IPS-15b (cell line): ENCODE results near the gene LRRC14B.

ENCODE experiments used
- H3K27me3 ChIP-seq: one replicate; pipeline ENCODE4 v1.6.1; 2013; ENCODE audit warnings: low read length; ENCODE audit not compliant: control insufficient read depth, insufficient read depth
- H3K36me3 ChIP-seq: one replicate; pipeline ENCODE4 v1.6.1; 2013; ENCODE audit warnings: low read length; ENCODE audit not compliant: control insufficient read depth, insufficient read depth
- H3K4me1 ChIP-seq: one replicate; pipeline ENCODE4 v1.6.1; 2013; ENCODE audit warnings: mild to moderate bottlenecking, low read length; ENCODE audit not compliant: control insufficient read depth, insufficient read depth
- H3K4me3 ChIP-seq: one replicate; pipeline ENCODE4 v1.5.1; 2013; ENCODE audit warnings: low read depth, low read length
- H3K9ac ChIP-seq: one replicate; pipeline ENCODE4 v1.6.1; 2013; ENCODE audit warnings: low read depth, mild to moderate bottlenecking, low read length
- H3K9me3 ChIP-seq: one replicate; pipeline ENCODE4 v1.6.1; 2013; ENCODE audit warnings: mild to moderate bottlenecking, low read length; ENCODE audit not compliant: control insufficient read depth, insufficient read depth

Gene LRRC14B

DNA sequence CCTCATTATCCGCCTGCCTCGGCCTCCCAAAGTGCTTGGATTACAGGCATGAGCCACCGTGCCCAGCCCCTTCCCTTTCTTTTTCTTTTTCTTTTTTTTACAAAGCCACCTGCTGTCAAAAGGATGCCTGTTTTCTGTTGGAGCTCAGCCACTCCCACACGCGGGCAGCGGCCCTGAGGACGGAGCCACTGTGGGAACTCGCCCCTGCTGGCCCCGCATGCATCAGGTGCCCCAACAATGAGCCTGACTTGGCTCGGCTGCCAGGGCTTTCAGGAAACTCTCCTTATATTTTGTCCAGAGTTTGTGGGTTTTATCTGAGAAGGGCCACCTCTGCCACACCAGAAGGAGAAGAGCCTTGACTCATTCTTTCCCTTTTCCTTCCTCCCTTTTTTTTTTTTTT lies 37.1 kb upstream of the LRRC14B start:
- H3K4me1 ChIP-seq: no peaks in the 10 kb centered on the region
- H3K36me3 ChIP-seq: peaks cover 38% of the 10 kb centered on the region
- H3K27me3 ChIP-seq: no peaks in the 10 kb centered on the region
- no peak overlapping the region for H3K9ac ChIP-seq
- H3K4me3 ChIP-seq: no peak overlapping the region
- no peaks in the 10 kb centered on the region for H3K9me3 ChIP-seq

DNA sequence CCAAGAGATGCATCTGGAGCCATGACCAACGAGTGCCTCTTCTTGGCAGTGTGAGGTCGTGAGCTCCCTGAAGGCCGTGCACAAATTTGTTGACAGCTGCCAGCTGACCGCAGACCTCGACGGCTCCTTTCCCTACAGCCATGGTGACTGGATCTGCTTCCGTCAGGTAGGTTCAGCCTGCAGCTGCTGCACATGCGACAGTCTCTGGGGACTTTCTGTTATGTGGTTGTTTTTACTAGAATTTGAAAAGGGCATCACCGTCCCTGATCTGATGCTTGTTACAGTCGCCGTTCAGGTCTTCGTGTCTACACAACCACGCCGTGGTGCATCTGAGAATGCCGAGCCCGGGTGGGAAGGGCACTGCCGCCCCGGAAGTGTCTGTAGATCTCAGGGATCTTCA lies 36.5 kb upstream of the LRRC14B start:
- Histone ChIP-seq H3K9ac (no peak overlapping the region), H3K4me3 (no peak overlapping the region), H3K27me3 (no peaks in the 10 kb centered on the region), H3K4me1 (no peaks in the 10 kb centered on the region), H3K9me3 (no peaks in the 10 kb centered on the region), H3K36me3 (peaks cover 39% of the 10 kb centered on the region)

DNA sequence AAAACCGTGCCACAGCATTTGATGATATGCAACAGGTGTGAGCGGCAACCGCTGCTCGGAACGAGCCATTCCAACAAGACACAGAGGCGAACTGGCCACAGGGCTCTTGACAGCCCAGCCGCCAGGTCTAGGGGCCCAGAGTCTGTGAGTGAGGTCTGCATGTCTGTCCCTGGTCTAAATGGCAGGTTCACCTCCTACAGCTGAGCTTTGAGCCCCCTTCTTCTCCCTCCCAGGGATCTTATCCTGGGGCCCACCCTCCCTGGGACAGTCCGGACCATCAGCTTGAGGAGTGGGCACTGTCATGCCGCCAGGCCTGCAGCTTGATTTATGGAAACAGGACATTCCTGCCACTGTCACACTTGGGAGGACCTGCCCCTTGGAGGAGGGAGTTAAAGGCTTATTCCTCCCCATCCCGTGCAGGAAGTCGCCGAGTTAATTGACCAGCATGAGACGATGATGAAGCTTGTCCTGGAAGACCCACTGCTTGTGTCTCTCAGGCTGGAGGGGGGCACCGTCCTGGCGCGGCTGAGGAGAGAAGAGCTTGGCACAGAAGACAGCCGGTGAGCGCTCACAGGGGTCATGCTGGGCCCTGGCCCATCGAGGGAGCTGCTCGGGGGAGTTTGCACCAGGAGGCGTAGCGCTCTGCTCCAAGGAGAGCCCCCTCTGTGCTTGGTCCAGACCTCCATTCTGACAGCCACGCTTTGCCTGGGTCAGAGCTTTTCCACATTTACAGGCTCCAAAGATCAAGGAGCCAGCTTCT lies 35.5 kb upstream of the LRRC14B start:
- Histone ChIP-seq H3K4me3 (no peak overlapping the region), H3K9me3 (no peaks in the 10 kb centered on the region), H3K36me3 (peaks cover 45% of the 10 kb centered on the region), H3K27me3 (no peaks in the 10 kb centered on the region), H3K9ac (no peak overlapping the region), H3K4me1 (no peaks in the 10 kb centered on the region)

DNA sequence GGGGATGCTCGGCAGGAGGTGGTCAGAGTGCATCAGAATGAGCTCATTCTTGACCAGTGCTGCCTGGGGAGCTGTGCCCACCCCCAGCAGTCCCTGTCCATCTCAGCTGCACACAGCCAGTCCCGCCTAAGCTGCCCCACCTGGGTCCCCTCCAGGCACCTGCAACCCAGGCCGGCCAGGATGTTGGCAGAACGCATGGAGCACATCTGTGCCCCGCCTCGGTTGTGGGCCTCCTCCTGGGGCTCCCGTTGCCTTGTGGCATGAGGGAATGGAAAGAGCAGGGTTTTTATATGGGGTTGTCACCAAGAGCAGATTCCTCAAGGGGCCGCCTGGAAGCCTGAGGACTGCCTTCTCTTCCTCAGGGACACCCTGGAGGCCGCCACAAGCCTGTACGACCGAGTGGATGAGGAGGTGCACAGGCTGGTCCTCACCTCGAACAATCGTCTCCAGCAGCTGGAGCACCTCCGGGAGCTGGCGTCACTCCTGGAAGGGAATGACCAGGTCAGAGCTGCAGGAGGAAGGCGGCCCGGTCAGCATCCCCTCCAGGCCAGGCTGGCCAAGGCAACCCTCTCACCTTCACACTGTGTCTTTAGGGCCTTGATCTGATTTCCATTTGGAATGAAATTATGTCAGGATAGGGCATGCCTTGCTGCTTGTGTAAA lies 34.8 kb upstream of the LRRC14B start:
- Histone ChIP-seq H3K9me3 (no peaks in the 10 kb centered on the region), H3K9ac (no peak overlapping the region), H3K36me3 (peaks cover 45% of the 10 kb centered on the region), H3K4me1 (no peaks in the 10 kb centered on the region), H3K27me3 (no peaks in the 10 kb centered on the region), H3K4me3 (no peak overlapping the region)

DNA sequence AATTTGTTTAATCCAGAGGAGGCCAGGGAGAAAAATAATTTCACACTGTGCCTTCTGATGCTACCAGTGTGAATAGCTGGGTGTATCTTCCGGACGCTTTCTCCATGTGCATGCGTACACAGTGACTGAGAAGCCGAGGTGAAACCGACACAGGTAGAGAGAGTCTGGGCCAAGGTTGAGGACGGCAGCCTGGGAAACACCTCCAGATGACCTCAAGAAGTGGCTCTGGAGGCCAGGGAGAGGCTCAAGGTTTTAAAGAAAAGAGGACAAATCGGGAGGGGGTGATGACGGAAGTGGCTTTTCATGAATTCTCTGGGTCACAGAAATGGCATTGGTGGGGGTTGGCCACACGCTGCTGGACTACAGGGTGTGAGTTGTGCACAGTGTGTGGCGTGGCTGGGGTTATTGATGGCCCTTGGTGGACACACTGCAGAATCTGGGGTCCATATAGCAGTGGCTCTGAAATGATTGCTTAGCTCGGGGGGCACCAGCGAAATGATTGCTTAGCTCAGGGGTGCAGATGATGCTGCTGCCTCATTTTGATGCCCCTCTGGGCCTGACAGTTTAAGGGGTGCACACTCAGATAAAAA lies 34.1 kb upstream of the LRRC14B start:
- H3K36me3 ChIP-seq: peaks cover 51% of the 10 kb centered on the region
- no peaks in the 10 kb centered on the region for H3K9me3 ChIP-seq
- H3K27me3 ChIP-seq: no peaks in the 10 kb centered on the region
- no peak overlapping the region for H3K9ac ChIP-seq
- no peaks in the 10 kb centered on the region for H3K4me1 ChIP-seq
- no peak overlapping the region for H3K4me3 ChIP-seq

DNA sequence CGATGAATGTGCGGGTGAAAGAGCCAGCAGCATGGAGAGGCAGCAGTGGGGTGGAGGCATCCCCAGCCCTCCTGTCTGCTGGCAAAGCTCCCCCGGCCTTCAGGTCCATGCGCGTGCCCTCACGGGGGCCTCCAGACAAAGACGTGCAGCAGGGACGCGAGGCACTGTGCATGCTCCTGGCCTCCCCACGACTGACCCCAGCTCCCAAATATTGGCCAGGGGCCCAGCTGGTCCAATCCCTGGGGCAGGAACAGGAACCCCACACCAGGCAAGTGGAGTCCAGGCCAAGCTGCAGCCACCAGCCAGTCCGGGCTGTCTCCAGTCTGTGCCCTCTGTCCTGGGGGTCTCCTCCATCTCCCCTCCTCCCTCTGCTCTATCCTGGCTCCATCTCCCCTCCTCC lies 33.5 kb upstream of the LRRC14B start:
- Histone ChIP-seq H3K4me1 (no peaks in the 10 kb centered on the region), H3K36me3 (peaks cover 53% of the 10 kb centered on the region), H3K9me3 (no peaks in the 10 kb centered on the region), H3K4me3 (no peak overlapping the region), H3K27me3 (no peaks in the 10 kb centered on the region), H3K9ac (no peak overlapping the region)

DNA sequence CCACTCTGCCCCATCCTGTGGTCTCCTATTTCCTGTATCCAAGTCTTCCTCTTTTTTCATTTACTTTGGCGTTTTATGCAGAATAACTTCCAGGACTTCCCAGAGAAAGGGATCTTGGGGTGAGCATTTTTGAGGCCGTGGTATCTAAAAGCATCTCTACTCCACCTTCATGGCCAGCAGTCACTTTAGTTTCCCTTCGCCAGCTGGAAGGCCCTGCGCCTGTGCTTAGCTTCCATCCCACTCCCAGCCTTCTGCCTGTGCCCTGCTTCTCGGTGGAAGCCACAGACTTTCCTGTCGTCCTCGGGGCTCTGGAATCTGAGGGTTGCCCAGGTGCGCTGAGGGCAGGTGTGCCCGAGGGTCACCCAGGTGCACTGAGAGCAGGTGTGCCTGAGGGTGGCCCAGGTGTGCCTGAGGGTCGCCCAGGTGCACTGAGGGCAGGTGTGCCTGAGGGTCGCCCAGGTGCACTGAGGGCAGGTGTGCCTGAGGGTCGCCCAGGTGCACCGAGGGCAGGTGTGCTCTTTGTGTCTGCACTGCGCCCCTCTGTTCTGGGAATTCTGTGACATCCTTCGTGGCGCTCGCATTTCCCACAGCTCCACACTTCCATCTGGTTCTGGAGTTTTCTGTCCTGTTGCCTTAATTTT lies 32.4 kb upstream of the LRRC14B start:
- Histone ChIP-seq H3K27me3 (no peaks in the 10 kb centered on the region), H3K9ac (no peak overlapping the region), H3K4me1 (no peaks in the 10 kb centered on the region), H3K4me3 (no peak overlapping the region), H3K9me3 (no peaks in the 10 kb centered on the region), H3K36me3 (peaks cover 56% of the 10 kb centered on the region)

DNA sequence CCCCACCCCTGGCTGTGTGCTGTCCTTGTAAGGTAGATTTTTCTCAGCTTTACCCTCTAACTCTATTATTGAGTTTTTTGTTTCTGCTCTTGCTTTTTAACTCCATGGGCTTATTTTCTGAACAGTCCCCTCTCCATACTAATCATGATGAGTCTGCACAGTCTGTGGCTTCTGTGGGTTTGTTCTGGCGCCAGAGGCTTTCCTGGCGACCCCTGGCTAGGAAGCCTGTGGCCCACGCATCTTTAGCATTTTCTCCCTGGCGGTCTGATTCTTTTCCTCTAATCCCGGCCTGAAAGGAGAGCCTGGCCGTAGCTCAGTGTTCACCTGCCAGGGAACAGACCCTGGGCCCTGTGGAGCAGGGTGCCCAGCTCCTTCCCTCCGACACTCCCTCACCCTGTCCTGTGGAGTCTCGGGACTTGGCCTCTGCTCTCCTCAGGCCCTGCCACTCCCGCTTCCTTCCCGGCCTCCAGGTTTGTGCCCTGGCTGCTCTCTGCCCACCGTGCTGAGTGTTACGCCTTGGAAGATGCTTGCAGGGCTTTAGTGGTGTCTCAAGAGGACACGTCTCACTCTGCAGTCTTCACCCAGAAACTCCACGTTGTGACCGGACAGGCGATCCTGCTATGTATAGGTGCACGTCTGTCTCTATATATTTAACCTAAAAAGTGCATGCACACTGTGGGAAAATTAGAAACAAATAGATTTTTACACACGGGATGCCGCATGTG lies 31.7 kb upstream of the LRRC14B start:
- no peaks in the 10 kb centered on the region for H3K9me3 ChIP-seq
- H3K27me3 ChIP-seq: no peaks in the 10 kb centered on the region
- H3K4me1 ChIP-seq: no peaks in the 10 kb centered on the region
- H3K9ac ChIP-seq: no peak overlapping the region
- H3K4me3 ChIP-seq: no peak overlapping the region
- peaks cover 52% of the 10 kb centered on the region for H3K36me3 ChIP-seq

DNA sequence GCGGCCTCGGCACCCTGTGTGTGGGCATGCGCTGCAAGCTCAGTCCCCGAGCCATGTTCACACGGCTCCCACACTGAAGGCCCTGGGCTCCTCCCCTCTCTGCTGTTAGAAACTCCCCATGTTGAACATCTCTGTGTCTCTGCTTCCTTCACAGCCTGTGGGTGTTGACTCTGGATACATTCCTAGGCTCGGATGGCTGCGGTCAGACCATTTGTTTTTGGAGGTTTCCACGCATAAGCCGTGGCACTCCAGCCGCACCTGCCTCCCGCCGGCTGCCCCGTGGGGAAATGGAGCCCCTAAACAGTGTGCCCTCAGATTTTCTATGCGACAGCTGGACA lies 31.2 kb upstream of the LRRC14B start:
- no peak overlapping the region for H3K4me3 ChIP-seq
- H3K27me3 ChIP-seq: no peaks in the 10 kb centered on the region
- peaks cover 47% of the 10 kb centered on the region for H3K36me3 ChIP-seq
- H3K4me1 ChIP-seq: no peaks in the 10 kb centered on the region
- H3K9me3 ChIP-seq: no peaks in the 10 kb centered on the region
- H3K9ac ChIP-seq: no peak overlapping the region

DNA sequence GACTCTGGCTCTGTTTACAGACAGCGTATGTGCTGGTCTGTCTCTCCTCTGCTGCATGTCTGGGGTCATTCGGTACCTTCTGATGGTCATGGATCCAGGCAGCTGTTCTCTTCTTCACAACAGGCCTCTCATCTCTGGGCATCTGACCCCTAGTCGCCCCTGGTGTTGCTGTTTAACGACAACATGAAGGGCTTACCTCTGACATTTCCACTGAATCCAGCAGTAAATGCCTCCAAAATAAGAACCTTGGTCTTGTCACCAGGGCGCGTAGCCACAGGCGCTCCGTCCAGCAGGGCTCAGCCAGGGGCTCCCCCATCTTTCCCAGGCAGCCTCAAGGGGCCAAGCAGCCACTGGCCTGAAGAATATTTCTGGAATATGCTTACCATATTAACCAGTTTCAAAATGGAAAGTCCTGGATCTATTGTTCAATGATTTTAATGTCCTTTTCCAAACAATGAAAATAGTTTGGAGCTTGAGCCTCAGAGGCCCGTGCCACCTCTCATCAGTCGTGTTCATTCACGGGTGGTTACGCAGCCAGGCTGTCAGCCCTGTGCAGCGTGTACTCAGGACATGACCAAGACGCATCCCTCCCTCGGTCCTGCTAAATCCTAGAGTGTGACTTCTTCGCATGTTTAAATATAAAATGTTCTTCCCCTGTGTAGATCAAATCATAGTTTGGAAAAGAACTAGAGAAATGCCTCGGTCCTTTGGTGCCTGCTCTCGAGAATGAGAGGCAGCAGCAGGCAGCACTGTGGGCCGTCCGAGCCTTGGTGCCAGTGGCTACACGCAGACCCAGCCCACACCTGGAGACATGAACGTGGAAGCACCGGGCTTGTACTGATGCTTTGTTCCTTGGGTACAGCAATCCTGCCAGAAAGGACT lies 30.1 kb upstream of the LRRC14B start:
- Histone ChIP-seq H3K9ac (no peak overlapping the region), H3K9me3 (no peaks in the 10 kb centered on the region), H3K4me1 (no peaks in the 10 kb centered on the region), H3K36me3 (peaks cover 39% of the 10 kb centered on the region), H3K4me3 (no peak overlapping the region), H3K27me3 (no peaks in the 10 kb centered on the region)

DNA sequence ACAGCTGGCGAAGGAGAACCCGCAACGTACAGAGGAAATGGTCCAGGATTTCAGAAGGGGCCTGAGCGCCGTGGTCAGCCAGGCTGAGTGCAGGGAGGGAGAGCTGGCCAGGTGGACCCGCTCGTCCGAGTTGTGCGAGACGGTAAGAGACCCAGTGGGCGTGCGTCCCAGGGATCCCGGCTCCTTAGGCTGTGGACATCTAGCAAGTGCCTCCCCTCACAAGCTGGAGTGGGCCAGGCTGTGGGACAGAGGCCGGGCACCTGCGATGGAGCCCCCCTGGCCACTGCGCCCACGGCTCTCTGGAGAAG lies 29.5 kb upstream of the LRRC14B start:
- Histone ChIP-seq H3K9me3 (no peaks in the 10 kb centered on the region), H3K36me3 (peaks cover 33% of the 10 kb centered on the region), H3K27me3 (no peaks in the 10 kb centered on the region), H3K9ac (no peak overlapping the region), H3K4me1 (no peaks in the 10 kb centered on the region), H3K4me3 (no peak overlapping the region)
